NK-92 (cell line): ENCODE measurements around the gene TAP1.
A peak's percentile ranks its signal among the peaks of the same experiment; 100 is the strongest.

Source experiments
- DNase-seq: peaks from one replicate; lab custom pipeline; 2025; ENCODE audit not compliant: unreplicated experiment; lab: John Stamatoyannopoulos, UW

TAP1 gene

GRCh38 chr6:32865724-32866443 is 12.4 kb upstream of the TAP1 start:
- no peak for DNase-seq

GRCh38 chr6:32862725-32863124 is 9.2 kb upstream of the TAP1 start:
- DNase-seq = no peak

GRCh38 chr6:32860674-32861073 is 7.2 kb upstream of the TAP1 start:
- DNase-seq = no peak

- DNase-seq = no peak
Measured at GRCh38 chr6:32858194-32858593, 4.7 kb upstream of the TAP1 start.

GRCh38 chr6:32857156-32857891 is 3.8 kb upstream of the TAP1 start:
- DNase-seq = no peak

GRCh38 chr6:32855467-32856174 is 2.1 kb upstream of the TAP1 start:
- no peak for DNase-seq

- no peak for DNase-seq
Measured at GRCh38 chr6:32854376-32855178, 1.1 kb upstream of the TAP1 start.

GRCh38 chr6:32852844-32853540 is 512 bp downstream of the TAP1 start:
- no peak for DNase-seq

- no peak for DNase-seq
Measured at GRCh38 chr6:32852018-32852843, 1.3 kb downstream of the TAP1 start.

- DNase-seq = no peak
Measured at GRCh38 chr6:32851025-32851424, 2.5 kb downstream of the TAP1 start.

GRCh38 chr6:32849126-32849525 is 4.4 kb downstream of the TAP1 start:
- DNase-seq = no peak

GRCh38 chr6:32847795-32848194 is 5.7 kb downstream of the TAP1 start:
- no peak for DNase-seq

GRCh38 chr6:32847004-32847403 is 6.5 kb downstream of the TAP1 start:
- no peak for DNase-seq

- no peak for DNase-seq
Measured at GRCh38 chr6:32845384-32845884, 8.1 kb downstream of the TAP1 start.

- DNase-seq = no peak
Measured at GRCh38 chr6:32844839-32845383, 8.6 kb downstream of the TAP1 start.

GRCh38 chr6:32843979-32844838 is 9.3 kb downstream of the TAP1 start, which contains the start of gene PSMB8:
Gene PSMB8, minus strand, starts transcription at chr6:32844047. Its CDS starts 51 bp downstream, at chr6:32843996.
- DNase-seq = peak; percentile 85

GRCh38 chr6:32843331-32843978 is 10.0 kb downstream of the TAP1 start:
- no peak for DNase-seq

GRCh38 chr6:32842690-32843089 is 10.8 kb downstream of the TAP1 start:
- DNase-seq = no peak
